Left ventricle myocardium inferior (tissue), 1 donor: ENCODE results near the gene NHLRC1. TPM values are rescaled to one million over a fixed set of nuclear protein-coding genes. Genes with fewer than 3 reads are reported as not detected.

ENCODE experiments used
- DNase-seq: peaks from one replicate; pipeline ENCODE4 v3.0.0-alpha.2; 2020
- H3K27ac ChIP-seq: fragments of 200-600 bp; replicated peaks from 2 replicates; pipeline ENCODE4 v1.8.0; 2021
- H3K27me3 ChIP-seq: fragments of 200-600 bp; 2 replicates; pipeline ENCODE4 v1.8.0; 2021; ENCODE audit warnings: low read depth
- H3K36me3 ChIP-seq: fragments of 200-600 bp; 2 replicates; pipeline ENCODE4 v1.8.0; 2021
- H3K4me1 ChIP-seq: fragments of 200-600 bp; 2 replicates; pipeline ENCODE4 v1.8.0; 2021
- H3K4me3 ChIP-seq: fragments of 200-600 bp; 2 replicates; pipeline ENCODE4 v1.8.0; 2021; ENCODE audit warnings: mild to moderate bottlenecking, moderate library complexity
- H3K9me3 ChIP-seq: fragments of 200-600 bp; replicated peaks from 2 replicates; pipeline ENCODE4 v1.8.0; 2021
- intact Hi-C: fragments of 100-400 bp; cut with micrococcal nuclease; formaldehyde crosslinking; loops from one replicate; pipeline ENCODE4 v1.11.0; 2022
- total RNA-seq: library from RNA; stranded (reverse); fragmentation: NEBNext Ultra II Directional; extraction: Animal tissue kit (Norgen Biotek cat#: 25700); gene quantifications from one replicate; pipeline ENCODE4 v1.2.1, GENCODE V29; 2021
- TF ChIP-seq, protein P1 (sequence below): fragments of 200-600 bp; IDR thresholded peaks from 2 replicates; pipeline ENCODE4 v1.8.0; 2021; ENCODE audit warnings: antibody characterized with exemption, mild to moderate bottlenecking, borderline replicate concordance
- donor health status: DM: no; HTN: yes; CAD: no; lungs with severe emphysema.

The NHLRC1 gene
- total RNA-seq, 1 donor from 2014 or later = 1.1 TPM

DNA sequence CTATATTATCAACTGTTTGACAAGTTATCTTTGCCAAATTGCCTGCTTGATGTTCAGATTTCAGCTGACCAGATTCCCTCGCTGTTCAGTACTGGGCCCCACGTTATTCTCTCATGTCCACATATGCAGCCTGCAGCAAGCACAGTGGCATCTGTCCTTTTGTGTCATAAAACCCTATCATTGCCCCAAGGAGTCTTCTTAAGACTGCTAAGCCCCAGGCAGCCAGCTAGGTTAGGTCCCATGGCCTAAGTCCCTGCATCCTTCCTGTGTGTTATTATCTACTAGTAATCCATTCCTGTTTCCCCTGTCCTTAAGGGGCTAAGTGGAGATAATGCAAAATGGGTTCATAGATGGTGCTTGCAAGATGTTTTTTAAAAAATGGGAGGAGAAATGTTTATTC, 39.9 kb upstream of the NHLRC1 start:
- H3K27ac ChIP-seq = no peak overlapping the region
- peaks cover 59% of the 10 kb centered on the region for H3K36me3 ChIP-seq
- H3K27me3 ChIP-seq = no peaks in the 10 kb centered on the region
- H3K9me3 ChIP-seq = no peaks in the 10 kb centered on the region
- no peaks in the 10 kb centered on the region for H3K4me1 ChIP-seq
- TF ChIP-seq, protein P1, sequence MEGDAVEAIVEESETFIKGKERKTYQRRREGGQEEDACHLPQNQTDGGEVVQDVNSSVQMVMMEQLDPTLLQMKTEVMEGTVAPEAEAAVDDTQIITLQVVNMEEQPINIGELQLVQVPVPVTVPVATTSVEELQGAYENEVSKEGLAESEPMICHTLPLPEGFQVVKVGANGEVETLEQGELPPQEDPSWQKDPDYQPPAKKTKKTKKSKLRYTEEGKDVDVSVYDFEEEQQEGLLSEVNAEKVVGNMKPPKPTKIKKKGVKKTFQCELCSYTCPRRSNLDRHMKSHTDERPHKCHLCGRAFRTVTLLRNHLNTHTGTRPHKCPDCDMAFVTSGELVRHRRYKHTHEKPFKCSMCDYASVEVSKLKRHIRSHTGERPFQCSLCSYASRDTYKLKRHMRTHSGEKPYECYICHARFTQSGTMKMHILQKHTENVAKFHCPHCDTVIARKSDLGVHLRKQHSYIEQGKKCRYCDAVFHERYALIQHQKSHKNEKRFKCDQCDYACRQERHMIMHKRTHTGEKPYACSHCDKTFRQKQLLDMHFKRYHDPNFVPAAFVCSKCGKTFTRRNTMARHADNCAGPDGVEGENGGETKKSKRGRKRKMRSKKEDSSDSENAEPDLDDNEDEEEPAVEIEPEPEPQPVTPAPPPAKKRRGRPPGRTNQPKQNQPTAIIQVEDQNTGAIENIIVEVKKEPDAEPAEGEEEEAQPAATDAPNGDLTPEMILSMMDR = no peak
- DNase-seq = no peak
- intact Hi-C loops = no loop called here
- H3K4me3 ChIP-seq = no peak overlapping the region

DNA sequence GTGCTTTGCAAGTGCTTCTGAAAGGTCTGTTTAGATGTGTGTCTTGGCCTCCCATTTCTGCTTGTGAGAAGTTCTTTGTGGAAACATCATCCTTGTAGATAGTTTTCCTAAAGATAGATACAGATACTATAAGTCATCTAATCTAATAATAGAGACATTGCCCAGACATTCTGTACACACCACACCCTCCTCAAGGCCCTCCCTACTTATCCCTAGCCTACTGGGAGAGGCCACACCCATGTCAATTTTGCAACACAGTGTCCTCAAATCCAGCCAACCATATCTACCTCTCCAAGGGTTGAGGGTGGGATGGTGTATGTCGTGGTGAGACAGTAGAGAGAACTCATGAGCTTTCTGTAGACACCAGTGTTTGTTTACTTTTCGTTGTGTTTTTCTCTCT, 39.0 kb upstream of the NHLRC1 start:
- Histone ChIP-seq H3K4me3 (no peak overlapping the region), H3K9me3 (no peaks in the 10 kb centered on the region), H3K4me1 (peaks cover 1% of the 10 kb centered on the region), H3K27ac (no peak overlapping the region), H3K36me3 (peaks cover 50% of the 10 kb centered on the region), H3K27me3 (no peaks in the 10 kb centered on the region)
- TF ChIP-seq, protein P1 = no peak
- intact Hi-C loops = no loop called here
- no peak for DNase-seq

DNA sequence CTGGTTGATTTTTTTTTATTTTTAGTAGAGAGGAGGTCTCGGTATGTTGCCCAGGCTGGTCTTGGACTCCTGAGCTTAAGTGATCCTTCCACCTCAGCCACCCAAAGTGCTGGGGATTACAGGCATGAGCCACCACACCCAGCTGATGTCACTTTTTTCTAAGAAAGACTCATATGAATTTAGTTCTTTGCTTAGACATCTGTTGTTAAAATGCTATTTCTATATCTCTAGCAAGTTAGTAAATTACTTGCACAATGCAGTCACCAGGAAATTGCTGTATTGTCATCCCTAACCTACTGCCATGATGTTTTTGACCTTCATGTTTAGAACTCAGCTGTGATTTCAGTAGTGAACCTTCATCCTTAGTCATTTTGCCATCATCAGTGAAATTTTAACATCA, 38.4 kb upstream of the NHLRC1 start:
- Histone ChIP-seq H3K4me1 (peaks cover 7% of the 10 kb centered on the region), H3K27me3 (no peaks in the 10 kb centered on the region), H3K27ac (no peak overlapping the region), H3K36me3 (peaks cover 44% of the 10 kb centered on the region), H3K9me3 (no peaks in the 10 kb centered on the region), H3K4me3 (no peak overlapping the region)
- no peak for DNase-seq
- TF ChIP-seq, protein P1 = no peak
- intact Hi-C loops = no loop called here

DNA sequence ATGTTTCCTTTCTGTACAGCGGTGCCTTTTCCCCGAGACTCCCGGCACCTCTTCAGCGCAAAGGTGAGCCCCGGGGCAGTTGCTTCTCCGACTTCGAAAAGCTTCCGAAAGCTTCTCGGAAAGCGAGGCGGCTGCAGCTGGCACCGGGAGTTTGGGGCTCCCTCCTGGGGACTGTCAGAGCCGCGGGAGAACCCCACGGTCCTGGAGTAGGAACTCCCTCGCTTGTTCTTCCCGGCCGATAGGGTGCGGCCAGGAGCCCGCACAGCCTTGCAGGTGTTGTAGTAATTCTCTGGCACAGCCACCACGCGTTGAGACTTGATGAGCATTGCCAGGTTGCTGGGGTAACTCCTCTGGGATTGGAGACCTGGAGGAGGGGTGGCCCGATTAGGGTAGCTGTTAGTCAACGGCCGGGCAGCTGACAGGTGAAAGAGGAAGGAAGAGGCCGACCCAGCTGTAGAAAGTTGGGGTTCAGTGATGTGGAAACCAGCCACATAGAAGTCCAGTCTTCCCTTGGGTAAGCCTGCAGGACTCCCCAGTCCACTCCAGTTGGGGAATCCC, 33.5 kb upstream of the NHLRC1 start:
- Histone ChIP-seq H3K27me3 (no peaks in the 10 kb centered on the region), H3K4me3 (peak overlapping the region; percentile 91), H3K4me1 (peaks cover 32% of the 10 kb centered on the region), H3K27ac (peak overlapping the region; percentile 89), H3K9me3 (no peaks in the 10 kb centered on the region), H3K36me3 (peaks cover 9% of the 10 kb centered on the region)
- TF ChIP-seq, protein P1 = peak; percentile 28
- intact Hi-C loops = no loop called here
- peak; percentile 38 for DNase-seq

DNA sequence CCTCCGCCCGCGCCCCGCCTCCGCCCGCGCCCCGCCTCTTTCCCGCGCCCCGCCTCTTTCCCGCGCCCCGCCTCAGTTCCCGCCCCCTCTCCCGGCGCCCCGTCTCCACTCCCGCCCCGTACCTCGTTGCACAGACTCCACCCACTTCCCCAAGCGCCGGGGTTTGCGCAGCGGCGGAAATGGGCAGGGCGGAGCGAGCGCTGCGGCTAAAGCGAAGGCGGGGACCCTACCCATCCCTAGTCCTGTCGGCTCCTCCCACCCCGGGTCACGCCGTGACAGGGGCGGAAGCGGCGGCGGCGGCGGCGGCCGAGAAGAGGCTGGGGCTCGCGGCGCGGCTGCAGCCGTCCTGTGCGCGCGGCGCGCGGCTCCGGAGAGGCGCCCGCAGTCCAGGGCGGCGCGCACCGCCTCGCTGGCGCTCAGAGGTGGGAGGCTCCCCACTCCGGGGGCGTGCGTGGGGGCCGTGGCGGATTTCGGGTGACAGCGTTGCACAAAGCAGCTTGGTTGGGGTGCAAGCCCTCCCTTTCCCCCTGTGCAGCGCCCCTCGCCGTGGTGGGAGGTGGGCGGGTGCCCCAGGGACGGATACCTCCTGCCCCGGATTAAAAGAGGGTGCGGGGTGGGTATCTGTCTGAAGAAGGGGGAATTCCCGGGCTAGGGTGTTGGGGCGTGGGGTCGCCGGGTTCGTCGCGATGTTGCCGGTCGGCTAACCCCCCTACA, 32.8 kb upstream of the NHLRC1 start, which contains the start of gene KDM1B:
Gene KDM1B, plus strand, starts transcription at position 273 of the 714 bp plus-strand sequence. CDS start 4,474 bp downstream, outside the sequence.
- intact Hi-C loops = no loop called here
- peak; percentile 98 for DNase-seq
- Histone ChIP-seq H3K9me3 (no peaks in the 10 kb centered on the region), H3K4me3 (peak within 1 kb of the TSS; percentile 91), H3K27ac (peak within 1 kb of the TSS; percentile 91), H3K36me3 (peaks cover 6% of the 10 kb centered on the region), H3K27me3 (no peaks in the 10 kb centered on the region), H3K4me1 (peaks cover 32% of the 10 kb centered on the region)
- TF ChIP-seq, protein P1 = no peak
